ENCODE data around the gene AGXT. TPM values are rescaled to one million over a fixed set of nuclear protein-coding genes. Genes with fewer than 3 reads are reported as not detected.
A peak's percentile ranks its signal among the peaks of the same experiment; 100 is the strongest.

Gene AGXT
- total RNA-seq, 1 donor from 2014 or later: 0.32 TPM

DNA sequence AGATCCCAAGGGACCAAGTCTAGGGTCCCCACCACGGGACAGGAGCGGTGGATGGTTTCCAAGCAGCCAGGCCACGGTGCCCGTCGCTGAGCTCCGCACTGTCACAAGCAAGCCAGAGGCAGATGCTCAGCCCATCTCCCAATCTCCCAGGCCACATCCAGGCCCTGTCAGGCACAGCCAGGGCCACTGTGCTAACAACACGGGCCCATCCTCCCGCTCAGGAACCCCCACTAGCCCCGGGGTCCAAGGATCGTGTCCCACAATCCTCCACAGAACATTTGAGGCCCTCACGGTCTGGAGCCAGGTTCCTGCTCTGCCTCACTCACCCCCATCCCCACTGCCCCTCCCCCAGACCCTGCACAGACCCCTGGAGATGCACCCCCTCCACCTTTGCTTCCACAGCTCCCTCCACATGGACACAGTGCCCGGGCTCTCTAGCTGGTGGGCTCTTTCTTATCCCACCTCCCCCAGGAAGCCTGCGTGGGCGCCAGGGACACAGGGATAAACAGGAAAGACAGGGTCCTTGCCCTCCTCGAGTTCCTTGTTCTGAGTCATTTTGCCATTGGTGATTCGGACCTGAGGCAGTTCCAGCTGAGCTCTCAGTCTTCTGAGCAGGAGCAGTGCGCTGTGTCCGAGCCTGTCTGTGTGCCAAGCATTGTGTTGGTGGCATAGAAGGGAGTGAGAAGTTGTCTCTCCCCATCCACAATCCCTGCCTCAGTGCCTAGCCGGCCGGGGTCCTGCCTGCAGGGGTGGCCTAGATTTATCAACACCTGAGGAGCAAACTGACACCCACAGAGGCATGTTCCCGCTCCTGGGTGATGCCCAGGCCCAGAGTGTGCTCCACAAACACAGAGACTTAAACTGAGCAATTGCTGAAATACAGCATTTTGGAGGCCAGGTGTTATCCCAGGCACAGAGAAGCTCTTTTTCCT, 44.5 kb downstream of the AGXT start:
- DNase-seq (ENCODE audit: low spot score): no peak

DNA sequence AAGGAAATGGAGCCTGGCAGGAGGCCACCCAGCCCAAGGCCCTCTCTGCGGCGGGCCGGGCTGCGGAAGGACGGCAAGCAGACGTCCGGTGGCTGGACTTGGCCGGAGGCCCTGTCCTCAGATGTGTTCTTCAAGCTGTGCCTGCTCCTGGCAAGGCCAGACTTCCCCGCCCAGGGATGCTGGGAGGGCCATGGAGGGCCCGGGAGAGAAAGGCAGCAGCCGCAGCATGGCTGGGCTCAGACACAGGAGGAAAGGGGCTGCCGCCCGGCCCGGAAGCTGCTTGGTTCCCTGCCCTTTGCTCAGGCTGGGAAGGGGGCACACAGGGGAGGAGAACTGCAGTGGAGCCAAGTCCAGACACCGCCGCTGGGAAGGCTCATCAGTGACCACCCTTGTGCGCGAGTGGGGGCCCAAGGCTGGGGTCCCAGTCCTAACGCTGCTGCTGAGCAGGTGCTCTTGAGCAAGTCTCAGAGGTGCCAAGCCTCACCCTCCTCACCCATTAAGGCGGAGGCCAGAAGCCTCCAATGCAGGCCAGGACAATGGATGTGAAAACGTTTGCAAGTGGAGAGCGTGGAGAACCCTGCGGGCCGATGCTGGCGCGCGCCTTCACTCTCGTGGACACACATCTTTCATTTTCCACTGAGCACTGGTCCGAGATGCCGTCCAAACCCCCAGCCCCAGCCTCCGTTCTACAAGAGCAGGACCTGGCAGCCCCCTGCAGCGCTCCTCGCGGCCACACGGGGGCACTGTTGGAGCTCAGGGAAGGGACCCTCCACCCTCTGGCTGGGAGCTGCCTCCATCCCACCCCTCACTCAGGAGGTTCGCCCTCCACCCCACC, 45.4 kb downstream of the AGXT start:
- DNase-seq (ENCODE audit: low spot score): no peak

DNA sequence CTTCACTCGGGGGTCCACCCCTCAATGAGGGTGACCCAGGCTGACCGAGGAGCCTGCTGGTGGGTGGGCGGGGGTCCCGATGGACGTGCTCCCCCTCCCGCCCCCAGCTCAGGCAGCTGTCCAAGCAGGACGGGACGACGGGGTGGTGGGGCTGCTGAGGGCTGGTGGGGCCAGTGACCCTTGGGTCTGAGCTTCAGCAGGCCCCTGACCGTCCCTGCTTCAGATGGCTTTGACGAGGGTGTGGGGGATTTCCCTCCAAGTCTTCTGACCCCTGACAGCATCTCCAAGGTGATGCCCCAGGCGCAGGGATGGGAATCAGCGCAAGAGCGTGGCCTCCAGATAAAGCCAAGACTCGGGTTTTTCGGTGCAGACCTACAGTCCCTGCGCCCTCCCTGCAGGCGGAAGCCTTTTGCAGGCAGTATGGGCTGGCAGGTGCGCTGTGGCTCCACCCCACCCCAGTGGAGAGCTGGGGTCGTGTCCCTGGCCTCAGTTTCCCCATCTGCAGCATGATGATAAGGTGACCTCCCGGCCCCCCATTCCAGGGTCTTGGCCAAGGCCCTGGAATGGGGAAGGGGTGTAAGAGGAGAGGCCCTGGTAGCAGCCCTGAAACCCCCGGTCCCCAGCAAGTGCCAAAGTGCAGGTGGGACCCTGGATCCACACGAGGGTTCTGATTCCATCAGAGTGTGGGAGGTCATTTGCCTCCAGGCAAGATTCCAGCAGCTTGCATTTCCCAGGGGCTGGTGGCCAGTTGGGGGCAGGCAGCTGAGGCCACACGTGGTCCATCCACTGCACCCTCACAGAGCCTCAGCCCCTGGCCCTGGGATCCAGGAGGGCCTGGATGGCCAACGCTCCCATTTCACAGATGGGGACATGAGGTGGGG, 46.3 kb downstream of the AGXT start:
- no peak for DNase-seq (ENCODE audit: low spot score)

DNA sequence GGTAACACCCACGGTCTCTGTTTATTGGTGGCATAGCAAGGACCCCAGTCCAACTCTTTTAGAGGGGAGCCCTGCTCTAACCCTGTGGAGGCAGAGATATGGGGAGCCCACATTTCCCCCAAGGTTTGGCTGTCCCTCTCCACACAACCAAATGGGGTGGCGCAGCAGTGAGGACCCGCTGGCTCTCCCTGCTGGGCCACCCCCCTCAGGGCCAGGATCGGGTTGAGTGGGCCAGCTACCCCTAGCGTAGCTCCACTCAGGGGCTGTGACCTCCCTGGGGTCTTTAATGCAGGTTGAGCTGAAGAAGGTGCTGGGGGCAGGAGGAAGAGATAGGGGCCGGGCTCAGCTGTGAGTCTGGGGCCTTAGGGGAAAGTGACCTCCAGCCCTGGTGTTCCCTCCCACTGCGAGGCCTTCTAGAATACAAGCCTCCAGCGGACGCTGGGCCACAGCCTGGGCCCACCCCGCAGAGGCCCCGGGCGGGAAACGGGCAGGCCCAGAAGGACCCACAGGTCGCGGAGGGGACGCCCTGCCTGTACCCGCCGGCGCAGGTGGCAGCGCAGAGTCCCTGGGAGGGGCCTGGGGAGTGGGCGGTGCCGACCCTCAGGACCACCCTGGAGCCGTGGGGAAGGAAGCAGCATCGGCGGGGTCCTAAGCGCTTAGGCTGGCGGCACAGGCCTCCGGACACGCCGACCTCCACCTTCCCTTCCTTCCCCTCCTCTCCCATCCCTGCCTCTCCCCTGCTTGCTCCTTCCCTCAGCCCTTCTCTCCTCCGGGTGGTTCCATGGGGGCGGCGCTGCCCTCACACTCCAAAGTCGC, 47.1 kb downstream of the AGXT start:
- DNase-seq (ENCODE audit: low spot score): no peak

DNA sequence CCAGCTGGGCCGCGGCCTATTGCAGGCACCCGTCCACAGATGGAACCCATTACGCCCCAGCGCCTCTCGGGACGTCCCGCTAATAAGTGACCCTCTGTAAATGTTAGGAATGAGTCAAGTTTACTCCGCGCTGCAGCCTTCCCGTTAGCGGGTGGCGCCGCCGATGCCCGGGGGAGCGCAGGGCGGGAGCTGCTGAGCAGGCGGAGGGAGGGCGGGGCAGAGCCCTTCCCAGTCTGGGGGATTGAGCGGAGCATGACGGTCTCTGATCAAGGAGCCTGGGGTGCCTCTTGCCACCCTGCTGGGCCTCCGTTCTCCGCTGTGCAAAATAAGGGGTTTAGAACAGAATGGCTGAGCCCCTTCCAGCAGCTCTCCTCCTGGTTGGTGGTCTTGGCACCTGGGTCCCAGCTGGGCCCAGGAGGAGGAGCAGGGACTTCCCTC, 48.0 kb downstream of the AGXT start:
- peak; percentile 92 for DNase-seq (ENCODE audit: low spot score)

DNA sequence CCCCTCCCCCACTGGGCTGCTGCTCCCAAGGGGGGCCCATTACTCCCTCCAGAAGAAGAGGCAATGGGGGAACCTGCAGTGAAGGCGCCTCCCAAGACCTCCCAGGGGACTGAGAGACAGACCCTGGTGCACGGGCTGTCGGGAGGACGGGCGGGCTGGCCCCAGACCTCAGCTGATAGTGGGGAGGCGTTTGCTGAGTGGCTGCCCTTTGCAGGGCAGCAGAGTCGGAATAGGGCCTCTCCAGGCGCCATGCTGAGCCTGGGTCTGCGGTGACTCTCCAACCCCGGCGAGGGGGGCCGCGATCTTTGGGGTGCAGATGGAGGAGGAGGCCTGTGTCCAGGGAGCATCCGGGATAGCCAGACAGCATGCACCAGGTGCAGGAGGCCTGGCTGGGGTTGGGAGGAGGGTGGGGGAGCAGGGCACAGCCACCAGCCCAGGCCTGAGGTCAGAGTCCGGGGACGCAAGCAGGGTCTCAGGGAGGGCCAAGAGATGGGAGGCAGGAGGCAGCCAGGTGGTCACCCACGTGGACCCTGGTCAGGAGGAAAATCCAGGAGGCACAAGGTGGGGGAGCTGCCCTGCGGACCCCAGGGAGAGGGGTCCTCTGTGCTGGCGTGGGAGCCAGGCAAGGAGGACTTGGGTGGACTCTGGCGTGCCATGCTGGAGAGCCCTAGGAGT, 48.5 kb downstream of the AGXT start:
- peak; percentile 89 for DNase-seq (ENCODE audit: low spot score)

DNA sequence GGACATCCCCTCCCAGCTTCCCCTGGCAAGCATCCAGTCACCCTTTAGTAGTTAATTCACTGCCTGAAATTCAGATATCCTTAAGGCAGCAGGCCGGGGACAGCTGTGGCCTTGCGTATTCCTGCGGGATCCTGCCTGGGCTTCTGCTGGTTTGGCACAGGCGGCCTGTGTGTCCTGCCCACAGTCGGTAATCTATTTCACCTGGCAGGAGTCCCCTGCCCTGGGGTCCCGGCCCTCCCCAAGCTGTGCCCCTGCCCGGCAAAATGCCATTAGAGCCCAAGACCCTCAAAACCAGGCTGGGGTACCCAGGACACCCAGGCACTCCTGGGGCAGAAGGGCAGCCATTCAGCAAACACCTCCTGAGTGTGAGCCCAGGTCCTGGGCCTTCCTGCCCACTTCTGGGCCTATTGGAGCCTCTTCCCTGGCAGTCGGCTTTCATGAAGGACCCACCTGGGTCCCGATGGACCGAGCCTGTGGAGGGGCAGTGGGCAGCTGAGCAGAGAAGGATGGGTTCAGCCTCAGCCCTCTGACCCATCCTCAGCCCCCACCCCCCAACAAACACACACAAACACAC, 49.1 kb downstream of the AGXT start:
- peak; percentile 89 for DNase-seq (ENCODE audit: low spot score)

DNA sequence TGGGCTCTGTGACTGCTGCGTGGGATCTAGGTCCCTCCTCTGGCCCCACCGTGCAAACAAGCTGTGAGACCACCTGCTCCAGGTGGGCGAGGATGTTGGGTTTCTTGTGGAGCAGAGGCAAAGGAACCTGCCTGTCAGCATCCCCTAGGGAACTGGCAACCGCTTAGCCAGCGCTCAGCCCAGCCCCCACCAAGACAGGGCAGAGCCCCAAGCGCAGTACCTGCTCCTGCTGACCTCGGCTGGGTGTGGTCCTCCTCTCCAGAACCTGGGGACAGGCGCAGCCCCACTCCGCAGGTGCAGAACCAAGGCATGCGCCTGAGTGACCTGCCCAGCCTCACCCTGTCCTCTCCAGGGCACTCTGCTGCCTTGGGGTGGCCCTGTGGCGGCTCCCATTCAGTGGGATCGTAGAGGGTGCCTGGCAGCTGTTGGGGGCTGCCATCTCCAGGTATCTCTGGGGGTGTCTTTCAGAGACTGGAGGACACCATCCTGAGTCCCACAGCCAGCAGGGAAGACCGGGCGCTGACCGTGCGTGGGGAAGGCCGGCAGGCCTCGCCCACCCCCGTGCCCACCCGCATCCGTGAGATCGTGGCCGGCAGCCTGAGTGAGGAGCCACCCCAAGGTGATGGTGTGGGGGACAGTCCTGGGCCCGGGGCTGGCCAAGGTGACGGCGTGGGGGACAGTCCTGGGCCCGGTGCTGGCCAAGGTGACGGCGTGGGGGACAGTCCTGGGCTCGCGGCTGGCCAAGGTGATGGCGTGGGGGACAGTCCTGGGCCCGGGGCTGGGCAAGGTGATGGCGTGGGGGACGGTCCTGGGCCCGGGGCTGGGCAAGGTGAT, 49.9 kb downstream of the AGXT start:
- DNase-seq (ENCODE audit: low spot score): peak; percentile 80

DNA sequence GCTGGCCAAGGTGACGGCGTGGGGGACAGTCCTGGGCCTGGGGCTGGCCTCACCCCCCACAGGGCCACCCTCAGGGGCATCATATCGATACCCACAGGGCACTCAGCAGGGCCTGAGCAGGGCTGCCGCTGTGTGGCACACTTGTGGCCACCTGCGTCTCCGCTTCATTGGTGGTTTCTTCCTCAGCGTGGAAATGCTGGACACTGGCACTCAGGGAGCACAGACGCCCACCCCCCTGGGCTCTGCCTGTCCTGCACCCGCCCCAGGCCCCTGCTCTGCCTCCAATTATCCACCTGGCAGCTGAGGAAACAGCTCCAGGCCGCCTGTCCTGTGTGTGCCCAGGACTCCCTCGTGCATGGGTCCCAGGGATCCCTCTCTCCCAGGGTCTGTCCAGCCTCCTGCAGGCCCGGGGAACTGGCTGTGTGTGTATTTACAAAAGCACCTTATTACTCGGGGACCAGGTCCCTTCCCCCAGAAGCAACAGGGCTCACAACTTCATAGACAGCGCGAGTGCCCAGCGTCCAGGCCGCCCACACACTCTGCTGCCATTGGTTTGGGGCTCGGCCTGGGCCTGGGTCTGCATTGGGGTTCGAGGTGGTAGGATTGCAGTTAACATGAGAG, 50.6 kb downstream of the AGXT start:
- peak; percentile 73 for DNase-seq (ENCODE audit: low spot score)

DNA sequence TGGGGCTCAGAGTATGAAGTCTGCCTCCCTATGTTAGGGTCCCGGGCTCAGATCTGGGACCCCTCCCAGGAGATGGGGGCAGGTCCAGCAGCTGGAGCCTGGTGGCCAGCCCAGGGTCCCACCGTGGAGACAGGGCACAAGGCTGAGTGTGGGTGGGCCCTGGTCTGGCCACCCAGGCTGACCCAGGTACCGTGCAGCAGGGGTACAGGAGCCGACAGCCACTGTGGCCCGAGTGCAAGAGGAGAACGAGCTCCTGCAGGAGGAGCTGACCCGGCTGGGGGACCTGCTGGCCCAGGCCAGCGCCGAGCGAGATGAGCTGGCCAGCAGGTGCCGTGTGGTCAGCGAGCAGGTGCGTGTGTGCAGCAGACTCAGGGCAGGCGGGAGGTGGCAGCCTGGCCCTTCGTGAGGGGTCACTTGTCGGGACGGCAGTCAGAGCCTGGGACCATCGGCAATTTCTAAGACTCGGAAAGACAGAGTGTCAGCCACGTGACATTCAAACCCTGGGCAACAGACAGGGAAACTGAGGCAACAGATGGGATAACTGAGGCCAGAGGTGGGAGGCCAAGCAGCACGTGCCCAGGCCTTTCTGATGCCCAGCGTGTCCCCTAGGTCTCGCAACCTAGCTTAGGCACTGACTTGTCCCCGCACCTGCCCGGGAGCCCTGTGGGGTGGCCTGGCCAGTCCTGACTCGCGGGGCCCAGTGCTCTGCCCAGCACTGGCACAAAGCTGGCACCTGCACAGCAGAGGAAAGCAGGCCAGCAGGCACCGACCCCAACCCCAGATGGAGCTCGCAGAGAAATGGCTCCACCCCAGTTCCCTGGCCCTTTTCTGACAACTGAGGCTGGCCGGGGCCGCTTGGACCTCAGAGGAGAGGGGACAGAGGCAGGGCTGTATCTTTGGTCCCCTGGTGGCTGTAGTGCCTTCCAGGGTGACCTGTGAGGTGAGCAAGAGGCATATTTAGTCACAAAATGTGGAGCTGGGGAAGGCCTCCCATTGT, 51.5 kb downstream of the AGXT start:
- DNase-seq (ENCODE audit: low spot score): peak; percentile 87

DNA sequence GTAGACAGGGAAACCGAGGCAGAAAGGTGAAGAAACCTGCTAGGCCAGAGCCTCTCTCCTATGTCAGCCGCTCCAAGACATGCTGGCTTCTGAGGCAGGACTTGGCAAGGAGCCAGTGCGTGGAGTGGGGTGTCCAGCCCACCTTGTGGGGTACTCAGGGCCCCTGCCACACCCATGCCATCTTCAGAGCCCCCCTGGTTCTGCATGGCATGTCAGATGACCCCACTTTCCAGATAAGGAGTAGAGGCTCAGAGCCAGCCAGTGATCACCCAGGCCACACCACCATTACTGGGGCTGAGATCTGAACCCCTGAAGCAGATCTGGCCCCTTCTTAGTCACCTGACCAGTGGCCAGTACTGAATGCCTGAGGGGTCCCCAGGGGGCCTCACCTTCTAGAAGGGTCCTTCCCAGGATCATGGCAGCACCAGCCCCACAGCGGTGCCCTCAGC, 52.2 kb downstream of the AGXT start:
- DNase-seq (ENCODE audit: low spot score): peak; percentile 87

DNA sequence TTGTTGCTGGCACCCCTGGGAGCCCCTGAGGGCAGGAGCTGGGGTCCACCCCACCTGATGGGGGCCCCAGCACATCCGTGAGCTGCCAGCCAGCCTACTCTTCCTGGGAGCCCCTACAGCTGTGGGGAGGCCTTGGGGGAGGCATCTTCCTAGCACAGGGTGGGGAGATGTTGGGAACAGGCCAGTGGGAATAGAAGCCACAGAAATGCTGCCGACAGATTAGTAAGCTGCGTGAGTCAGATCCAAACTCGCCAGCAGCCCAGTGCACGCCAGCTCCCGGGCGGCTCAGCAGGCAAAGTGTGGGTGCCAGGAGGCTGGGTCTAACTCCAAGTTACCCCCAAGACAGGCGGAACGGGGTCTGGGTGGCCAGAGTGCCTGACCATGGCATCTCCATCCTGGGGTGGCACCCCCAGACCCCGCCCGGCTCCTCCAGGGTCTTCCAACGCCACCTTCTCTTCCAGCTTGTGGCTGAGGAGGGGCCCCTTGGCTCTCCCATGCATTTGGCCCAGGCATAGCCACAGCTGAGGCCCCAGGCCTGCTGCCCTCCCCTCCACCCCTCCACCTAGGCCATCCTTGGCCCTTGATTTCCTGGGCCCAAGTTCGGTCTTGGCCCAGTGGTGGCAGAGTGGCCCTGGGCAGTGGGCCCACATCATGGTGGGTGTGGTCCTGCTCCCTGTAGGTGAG, 52.8 kb downstream of the AGXT start:
- DNase-seq (ENCODE audit: low spot score): peak; percentile 89

DNA sequence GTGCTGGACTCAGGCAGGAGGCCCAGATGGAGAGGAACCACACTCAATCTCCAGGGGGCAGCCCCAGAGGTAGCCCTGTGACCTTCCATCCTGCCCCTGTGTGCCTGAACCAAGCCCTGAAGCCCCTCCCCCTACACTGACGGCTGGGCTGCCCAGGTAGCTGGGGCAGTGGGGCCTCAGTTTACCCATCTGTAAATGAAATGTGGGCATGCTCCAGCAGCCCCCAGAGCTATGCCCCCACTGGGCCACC, 53.3 kb downstream of the AGXT start:
- DNase-seq (ENCODE audit: low spot score): peak; percentile 78

DNA sequence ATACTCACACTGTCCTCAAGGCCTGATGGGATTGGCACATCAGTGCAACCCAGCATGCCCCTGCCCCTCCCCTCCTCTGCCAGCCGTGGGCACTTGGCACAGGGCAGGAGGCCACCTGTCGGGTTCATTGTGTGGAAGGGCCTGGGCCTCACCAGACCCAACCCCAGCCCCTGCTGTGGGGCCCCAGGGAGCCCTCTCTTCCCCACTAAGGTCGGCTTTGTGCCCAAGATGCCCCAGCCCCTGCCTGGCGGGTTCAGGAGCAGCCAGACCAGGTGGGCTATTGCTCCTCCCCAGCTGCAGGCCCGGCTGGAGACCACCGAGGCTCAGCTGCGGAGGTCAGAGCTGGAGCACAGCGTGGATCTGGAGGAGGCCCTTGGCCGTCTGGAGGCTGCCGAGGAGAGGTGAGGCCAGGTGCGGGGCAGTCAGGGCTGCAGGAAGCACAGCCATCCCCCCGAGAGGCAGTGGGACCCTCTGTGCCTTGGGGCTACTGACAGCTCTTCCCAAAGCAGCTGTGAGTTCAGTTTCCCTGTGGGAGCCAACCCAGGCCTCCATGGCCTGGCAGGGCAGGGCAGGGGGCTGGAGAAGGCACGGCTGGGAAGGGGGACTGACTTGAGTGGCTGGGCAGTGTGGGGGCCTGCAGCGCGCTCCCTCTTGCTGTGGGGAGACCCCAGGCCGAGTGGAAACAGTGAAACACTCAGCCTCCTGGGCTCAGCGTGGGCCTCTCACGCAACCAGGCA, 53.8 kb downstream of the AGXT start:
- peak; percentile 86 for DNase-seq (ENCODE audit: low spot score)

DNA sequence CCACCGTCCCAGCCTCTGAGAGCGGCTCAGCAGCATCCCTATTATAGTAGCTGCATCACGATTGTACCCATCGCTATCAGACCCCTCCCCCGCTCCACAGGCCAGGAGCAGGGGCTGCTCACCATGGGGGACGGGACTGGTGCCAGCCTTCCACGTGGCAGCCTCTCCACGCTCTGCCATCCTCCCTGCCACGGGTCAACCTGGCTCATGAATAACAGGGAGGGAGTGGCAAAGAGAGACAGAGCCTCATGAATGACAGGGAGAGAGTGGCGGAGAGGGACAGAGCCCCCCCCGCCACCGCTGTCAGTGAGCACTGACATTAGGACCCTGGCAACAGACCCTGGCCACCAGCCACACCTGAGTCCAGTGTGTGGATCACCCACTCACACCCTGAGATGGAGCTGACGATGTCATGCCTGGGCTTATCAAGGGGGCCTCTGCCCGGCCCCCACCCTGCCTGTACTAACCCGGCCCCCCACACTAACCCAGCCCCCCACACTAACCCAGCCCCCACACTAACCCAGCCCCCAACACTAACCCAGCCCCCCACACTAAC, 54.4 kb downstream of the AGXT start:
- peak; percentile 86 for DNase-seq (ENCODE audit: low spot score)
